Measurements from ENCODE around the gene CDH2.

The CDH2 gene

GRCh38 chr18:28127763-28128658 lies 48.9 kb downstream of the CDH2 start:
- no peak overlapping the region for H3K4me3 Mint-ChIP-seq
- no peak overlapping the region for H3K27ac Mint-ChIP-seq
- H3K36me3 Mint-ChIP-seq, result no peaks in the 10 kb centered on the region
- no peak for ATAC-seq (replicated peaks)
- no peaks in the 10 kb centered on the region for H3K27me3 Mint-ChIP-seq
- DNase-seq, result no peak
- H3K4me1 Mint-ChIP-seq, result no peaks in the 10 kb centered on the region
- H3K9me3 Mint-ChIP-seq, result no peaks in the 10 kb centered on the region

GRCh38 chr18:28127228-28127627 lies 49.7 kb downstream of the CDH2 start:
- no peaks in the 10 kb centered on the region for H3K9me3 Mint-ChIP-seq
- H3K27ac Mint-ChIP-seq, result no peak overlapping the region
- no peak for DNase-seq
- no peaks in the 10 kb centered on the region for H3K27me3 Mint-ChIP-seq
- no peak for ATAC-seq (replicated peaks)
- H3K36me3 Mint-ChIP-seq, result no peaks in the 10 kb centered on the region
- no peak overlapping the region for H3K4me3 Mint-ChIP-seq
- H3K4me1 Mint-ChIP-seq, result no peaks in the 10 kb centered on the region

GRCh38 chr18:28126768-28127167 lies 50.2 kb downstream of the CDH2 start:
- H3K36me3 Mint-ChIP-seq, result no peaks in the 10 kb centered on the region
- H3K4me3 Mint-ChIP-seq, result no peak overlapping the region
- no peaks in the 10 kb centered on the region for H3K9me3 Mint-ChIP-seq
- no peaks in the 10 kb centered on the region for H3K4me1 Mint-ChIP-seq
- H3K27ac Mint-ChIP-seq, result no peak overlapping the region
- ATAC-seq (replicated peaks), result no peak
- DNase-seq, result no peak
- H3K27me3 Mint-ChIP-seq, result no peaks in the 10 kb centered on the region

GRCh38 chr18:28125051-28125450 lies 51.9 kb downstream of the CDH2 start:
- DNase-seq (no peak), ATAC-seq (replicated peaks) (no peak)
- H3K4me3 Mint-ChIP-seq, result no peak overlapping the region
- H3K27me3 Mint-ChIP-seq, result no peaks in the 10 kb centered on the region
- no peaks in the 10 kb centered on the region for H3K4me1 Mint-ChIP-seq
- no peaks in the 10 kb centered on the region for H3K36me3 Mint-ChIP-seq
- no peak overlapping the region for H3K27ac Mint-ChIP-seq
- peaks cover 0 to 4% of the 10 kb centered on the region in 2 donors for H3K9me3 Mint-ChIP-seq

- DNase-seq (no peak), ATAC-seq (replicated peaks) (no peak)
- Mint-ChIP-seq H3K4me3 (no peak overlapping the region), H3K4me1 (no peaks in the 10 kb centered on the region), H3K27me3 (no peaks in the 10 kb centered on the region), H3K27ac (no peak overlapping the region), H3K9me3 (peaks cover 0 to 4% of the 10 kb centered on the region in 2 donors), H3K36me3 (no peaks in the 10 kb centered on the region)
Measured at GRCh38 chr18:28124131-28125029, 52.5 kb downstream of the CDH2 start.

- H3K4me3 Mint-ChIP-seq, result no peak overlapping the region
- no peak overlapping the region for H3K27ac Mint-ChIP-seq
- no peaks in the 10 kb centered on the region for H3K27me3 Mint-ChIP-seq
- ATAC-seq (replicated peaks), result no peak
- no peak for DNase-seq
- peaks cover 0 to 4% of the 10 kb centered on the region in 2 donors for H3K9me3 Mint-ChIP-seq
- H3K4me1 Mint-ChIP-seq, result no peaks in the 10 kb centered on the region
- no peaks in the 10 kb centered on the region for H3K36me3 Mint-ChIP-seq
Measured at GRCh38 chr18:28123401-28124030, 53.4 kb downstream of the CDH2 start.

GRCh38 chr18:28120828-28121515 lies 56.0 kb downstream of the CDH2 start:
- H3K9me3 Mint-ChIP-seq, result peaks cover 0 to 4% of the 10 kb centered on the region in 2 donors
- H3K4me3 Mint-ChIP-seq, result no peak overlapping the region
- H3K27me3 Mint-ChIP-seq, result no peaks in the 10 kb centered on the region
- ATAC-seq (replicated peaks) (no peak), DNase-seq (no peak)
- no peak overlapping the region for H3K27ac Mint-ChIP-seq
- H3K4me1 Mint-ChIP-seq, result no peaks in the 10 kb centered on the region
- no peaks in the 10 kb centered on the region for H3K36me3 Mint-ChIP-seq

- DNase-seq (no peak), ATAC-seq (replicated peaks) (no peak)
- Mint-ChIP-seq H3K4me3 (no peak overlapping the region), H3K4me1 (no peaks in the 10 kb centered on the region), H3K36me3 (no peaks in the 10 kb centered on the region), H3K27me3 (no peaks in the 10 kb centered on the region), H3K9me3 (peaks cover 0 to 3% of the 10 kb centered on the region in 2 donors), H3K27ac (no peak overlapping the region)
Measured at GRCh38 chr18:28116461-28116860, 60.5 kb downstream of the CDH2 start.

GRCh38 chr18:28115149-28115550 lies 61.8 kb downstream of the CDH2 start:
- no peaks in the 10 kb centered on the region for H3K9me3 Mint-ChIP-seq
- no peaks in the 10 kb centered on the region for H3K36me3 Mint-ChIP-seq
- ATAC-seq (replicated peaks) (no peak), DNase-seq (no peak)
- no peaks in the 10 kb centered on the region for H3K4me1 Mint-ChIP-seq
- H3K27ac Mint-ChIP-seq, result no peak overlapping the region
- no peak overlapping the region for H3K4me3 Mint-ChIP-seq
- H3K27me3 Mint-ChIP-seq, result no peaks in the 10 kb centered on the region

- no peak for DNase-seq
- Mint-ChIP-seq H3K36me3 (no peaks in the 10 kb centered on the region), H3K27me3 (no peaks in the 10 kb centered on the region), H3K9me3 (no peaks in the 10 kb centered on the region), H3K27ac (no peak overlapping the region), H3K4me3 (no peak overlapping the region), H3K4me1 (no peaks in the 10 kb centered on the region)
- no peak for ATAC-seq (replicated peaks)
Measured at GRCh38 chr18:28114472-28114871, 62.5 kb downstream of the CDH2 start.

GRCh38 chr18:28113271-28114029 lies 63.5 kb downstream of the CDH2 start:
- no peaks in the 10 kb centered on the region for H3K9me3 Mint-ChIP-seq
- H3K27ac Mint-ChIP-seq, result no peak overlapping the region
- no peak for ATAC-seq (replicated peaks)
- DNase-seq, result no peak
- no peaks in the 10 kb centered on the region for H3K27me3 Mint-ChIP-seq
- H3K4me3 Mint-ChIP-seq, result no peak overlapping the region
- H3K4me1 Mint-ChIP-seq, result no peaks in the 10 kb centered on the region
- H3K36me3 Mint-ChIP-seq, result no peaks in the 10 kb centered on the region

- ATAC-seq (replicated peaks) (no peak), DNase-seq (no peak)
- Mint-ChIP-seq H3K27ac (no peak overlapping the region), H3K9me3 (no peaks in the 10 kb centered on the region), H3K36me3 (no peaks in the 10 kb centered on the region), H3K4me1 (no peaks in the 10 kb centered on the region), H3K4me3 (no peak overlapping the region), H3K27me3 (no peaks in the 10 kb centered on the region)
Measured at GRCh38 chr18:28112056-28112470, 64.9 kb downstream of the CDH2 start.

- H3K4me1 Mint-ChIP-seq, result no peaks in the 10 kb centered on the region
- no peaks in the 10 kb centered on the region for H3K9me3 Mint-ChIP-seq
- H3K27ac Mint-ChIP-seq, result no peak overlapping the region
- H3K36me3 Mint-ChIP-seq, result no peaks in the 10 kb centered on the region
- DNase-seq (no peak), ATAC-seq (replicated peaks) (no peak)
- no peak overlapping the region for H3K4me3 Mint-ChIP-seq
- no peaks in the 10 kb centered on the region for H3K27me3 Mint-ChIP-seq
Measured at GRCh38 chr18:28110924-28111323, 66.0 kb downstream of the CDH2 start.

All from stimulated activated naive B cell treated with anti-CD40 and anti-IgM and Interleukin-4, amounts not matched to agents 10 μg/mL and 1 μg/mL and 100 μg/mL, for 72 hours (primary cell).